Measurements from ENCODE around the gene MTMR3.

GRCh38 chr22:30028731-30029130, 145.8 kb downstream of the MTMR3 start:
- no peak for TF ChIP-seq CTCF (IDR thresholded peaks at IDR 0.05)
- no peak for TF ChIP-seq ZFX (IDR thresholded peaks at IDR 0.05; ENCODE audit: borderline replicate concordance)

All from 22Rv1 (cell line).